ENCODE data around the gene MMD2. TPM values are rescaled to one million over a fixed set of nuclear protein-coding genes. Genes with fewer than 3 reads are reported as not detected.

Gene MMD2
- total and polyA plus RNA-seq, 12 donors: not detected

- no peak overlapping the region for H3K27ac ChIP-seq
- intact Hi-C loops (cut with DNase I): loop anchor here in 1 of 10 donors (10.0 kb wide), 1 partner anchor 81 kb away; no protein-coding TSS in a partner anchor
- 89 to 93% methylated on average over 15 of the region's 15 CpGs for WGBS, 2 donors
- peaks cover 0 to 34% (median 8%) of the 10 kb centered on the region in 9 donors for H3K4me1 ChIP-seq
- H3K4me3 ChIP-seq: no peak overlapping the region
- H3K9me3 ChIP-seq: no peaks in the 10 kb centered on the region
- peaks cover 0 to 20% (median 0%) of the 10 kb centered on the region in 7 donors for H3K27me3 ChIP-seq
- DNase-seq: no peak
- peaks cover 0 to 34% (median 0%) of the 10 kb centered on the region in 9 donors for H3K36me3 ChIP-seq
- no peak for TF ChIP-seq CTCF (IDR thresholded peaks at IDR 0.05)
- ATAC-seq: no peak
Measured at GRCh38 chr7:4875391-4875790, 83.6 kb downstream of the MMD2 start.

GRCh38 chr7:4873071-4873944 lies 85.7 kb downstream of the MMD2 start:
- Histone ChIP-seq H3K27ac (no peak overlapping the region), H3K9me3 (peaks cover 0 to 18% (median 0%) of the 10 kb centered on the region in 11 donors), H3K36me3 (peaks cover 0 to 35% (median 0%) of the 10 kb centered on the region in 9 donors), H3K4me3 (no peak overlapping the region), H3K27me3 (peaks cover 0 to 28% (median 0%) of the 10 kb centered on the region in 7 donors), H3K4me1 (peaks cover 0 to 18% (median 8%) of the 10 kb centered on the region in 9 donors)
- TF ChIP-seq CTCF (IDR thresholded peaks at IDR 0.05): no peak
- intact Hi-C loops (cut with DNase I): loop anchor here in 1 of 10 donors (10.0 kb wide), 1 partner anchor 79 kb away; no protein-coding TSS in a partner anchor
- no peak for DNase-seq
- 83 to 86% methylated on average over 31 of the region's 31 CpGs for WGBS, 2 donors
- ATAC-seq: no peak

GRCh38 chr7:4871930-4872675 lies 86.9 kb downstream of the MMD2 start:
- 33 to 49% methylated on average over 19 of the region's 19 CpGs for WGBS, 2 donors
- Histone ChIP-seq H3K4me1 (peaks cover 0 to 18% (median 8%) of the 10 kb centered on the region in 9 donors), H3K27me3 (peaks cover 0 to 28% (median 0%) of the 10 kb centered on the region in 7 donors), H3K4me3 (no peak overlapping the region), H3K27ac (no peak overlapping the region), H3K9me3 (peaks cover 0 to 25% (median 0%) of the 10 kb centered on the region in 11 donors), H3K36me3 (peaks cover 0 to 31% (median 0%) of the 10 kb centered on the region in 9 donors)
- DNase-seq (peak in 1 of 2 donors; percentile 31), ATAC-seq (peak; percentile 26 to 78 (median 53))
- intact Hi-C loops (cut with DNase I): loop anchor here in 1 of 10 donors (10.0 kb wide), 1 partner anchor 77 kb away; no protein-coding TSS in a partner anchor
- no peak for TF ChIP-seq CTCF (IDR thresholded peaks at IDR 0.05)

All from heart right ventricle (tissue), 16 donors.